Suprapubic skin (tissue), 4 donors: Measurements from ENCODE around the gene COQ7. TPM values are rescaled to one million over a fixed set of nuclear protein-coding genes. Genes with fewer than 3 reads are reported as not detected.

Source experiments
- DNase-seq, 2 donors: peaks; one replicate each; pipeline ENCODE4 v3.0.0-alpha.2; 2019; ENCODE audit warnings: low spot score in 2 of 2
- H3K27ac ChIP-seq: fragments of 200-600 bp; sonication (generic); one replicate; pipeline ENCODE4 v1.5.1; 2019
- H3K27me3 ChIP-seq: fragments of 200-600 bp; sonication (generic); one replicate; pipeline ENCODE4 v1.5.1; 2019
- H3K36me3 ChIP-seq: fragments of 200-600 bp; sonication (generic); one replicate; pipeline ENCODE4 v1.5.1; 2019
- H3K4me1 ChIP-seq: fragments of 200-600 bp; sonication (generic); one replicate; pipeline ENCODE4 v1.5.1; 2019
- H3K4me3 ChIP-seq: fragments of 200-600 bp; sonication (generic); one replicate; pipeline ENCODE4 v1.5.1; 2019; ENCODE audit warnings: mild to moderate bottlenecking
- H3K9me3 ChIP-seq: fragments of 200-600 bp; sonication (generic); one replicate; pipeline ENCODE4 v1.5.1; 2019
- CTCF ChIP-seq, 2 donors: fragments of 200-600 bp in 1 of 2; fragments of 450-650 bp in 1 of 2; sonication (generic) in 1 of 2; IDR thresholded peaks; one replicate each; pipeline ENCODE4 v1.5.1; 2016 to 2019; ENCODE audit warnings: antibody characterized with exemption in 2 of 2, mild to moderate bottlenecking in 1 of 2, moderate library complexity in 1 of 2
- EP300 ChIP-seq: sonication (generic); formaldehyde crosslinking; IDR thresholded peaks from one replicate; pipeline ENCODE4 v1.6.1; 2017; ENCODE audit warnings: antibody characterized with exemption
- POLR2A ChIP-seq, 2 donors: fragments of 450-650 bp; IDR thresholded peaks; one replicate each; pipeline ENCODE4 v1.6.1; 2017; ENCODE audit warnings: antibody characterized with exemption in 2 of 2, mild to moderate bottlenecking in 2 of 2, moderate library complexity in 2 of 2
- POLR2AphosphoS5 ChIP-seq, 3 donors: sonication (generic); formaldehyde crosslinking; IDR thresholded peaks; one replicate each; pipeline ENCODE4 v1.6.1; 2017; ENCODE audit warnings: antibody characterized with exemption in 3 of 3
- WGBS: methylation state at CpG from one replicate; pipeline ENCODE4 v1.1.5; 2018; 5-methylcytosine and 5-hydroxymethylcytosine counted together
- total RNA-seq, 4 donors: library from RNA; depleted of rRNA; stranded (reverse); fragments of >200 nt; gene quantifications; one replicate each; pipeline ENCODE4 v1.1.0, GENCODE V29; 2016

Gene COQ7
- total RNA-seq, 4 donors from 2014 or later = 7.6 to 19.2 (median 12.0) TPM

GRCh38 chr16:19031738-19032137 is 35.7 kb upstream of the COQ7 start:
- Histone ChIP-seq H3K4me1 (peaks cover 3% of the 10 kb centered on the region), H3K36me3 (no peaks in the 10 kb centered on the region), H3K9me3 (peaks cover 5% of the 10 kb centered on the region), H3K4me3 (no peak overlapping the region), H3K27ac (no peak overlapping the region), H3K27me3 (no peaks in the 10 kb centered on the region)
- 69% methylated on average over 4 of the region's 4 CpGs for WGBS
- DNase-seq = no peak
- no peak for TF ChIP-seq CTCF (IDR thresholded peaks at IDR 0.05)
- TF ChIP-seq POLR2AphosphoS5 (IDR thresholded peaks at IDR 0.05) = no peak
- TF ChIP-seq POLR2A (IDR thresholded peaks at IDR 0.05) = no peak
- no peak for TF ChIP-seq EP300

- H3K27ac ChIP-seq = no peak overlapping the region
- no peak for DNase-seq
- no peaks in the 10 kb centered on the region for H3K4me1 ChIP-seq
- H3K36me3 ChIP-seq = no peaks in the 10 kb centered on the region
- H3K27me3 ChIP-seq = no peaks in the 10 kb centered on the region
- no peak overlapping the region for H3K4me3 ChIP-seq
- H3K9me3 ChIP-seq = peaks cover 5% of the 10 kb centered on the region
- TF ChIP-seq POLR2A (IDR thresholded peaks at IDR 0.05) = no peak
- no peak for TF ChIP-seq CTCF (IDR thresholded peaks at IDR 0.05)
- TF ChIP-seq EP300 = no peak
- no peak for TF ChIP-seq POLR2AphosphoS5 (IDR thresholded peaks at IDR 0.05)
- 92% methylated on average over 1 of the region's 1 CpG for WGBS
Observed at GRCh38 chr16:19033761-19034160, 33.7 kb upstream of the COQ7 start.

- DNase-seq = no peak
- H3K4me1 ChIP-seq = no peaks in the 10 kb centered on the region
- H3K27ac ChIP-seq = no peak overlapping the region
Observed at GRCh38 chr16:19040400-19040799, 27.0 kb upstream of the COQ7 start.

GRCh38 chr16:19044769-19045168 is 22.6 kb upstream of the COQ7 start:
- 81% methylated on average over 11 of the region's 11 CpGs for WGBS
- H3K4me1 ChIP-seq = no peaks in the 10 kb centered on the region
- TF ChIP-seq POLR2AphosphoS5 (IDR thresholded peaks at IDR 0.05) (no peak), POLR2A (IDR thresholded peaks at IDR 0.05) (no peak), CTCF (IDR thresholded peaks at IDR 0.05) (no peak), EP300 (no peak)
- DNase-seq = no peak
- H3K27me3 ChIP-seq = no peaks in the 10 kb centered on the region
- no peak overlapping the region for H3K4me3 ChIP-seq
- no peak overlapping the region for H3K27ac ChIP-seq
- no peaks in the 10 kb centered on the region for H3K36me3 ChIP-seq
- H3K9me3 ChIP-seq = no peaks in the 10 kb centered on the region

More at GRCh38 chr16:19040400-19040799, 27.0 kb upstream of the COQ7 start:
- H3K4me3 ChIP-seq = no peak overlapping the region
- H3K36me3 ChIP-seq = no peaks in the 10 kb centered on the region
- no peaks in the 10 kb centered on the region for H3K27me3 ChIP-seq
- H3K9me3 ChIP-seq = peaks cover 5% of the 10 kb centered on the region
- 78% methylated on average over 2 of the region's 2 CpGs for WGBS
- TF ChIP-seq CTCF (IDR thresholded peaks at IDR 0.05) (no peak), POLR2A (IDR thresholded peaks at IDR 0.05) (no peak), EP300 (no peak), POLR2AphosphoS5 (IDR thresholded peaks at IDR 0.05) (no peak)

- H3K4me3 ChIP-seq = no peak overlapping the region
- H3K9me3 ChIP-seq = no peaks in the 10 kb centered on the region
- DNase-seq = no peak
- no CpG with 5 or more reads among the region's 2 CpGs for WGBS
- no peaks in the 10 kb centered on the region for H3K27me3 ChIP-seq
- no peak overlapping the region for H3K27ac ChIP-seq
- no peak for TF ChIP-seq CTCF (IDR thresholded peaks at IDR 0.05)
- no peak for TF ChIP-seq EP300
- no peak for TF ChIP-seq POLR2A (IDR thresholded peaks at IDR 0.05)
- TF ChIP-seq POLR2AphosphoS5 (IDR thresholded peaks at IDR 0.05) = no peak
- H3K36me3 ChIP-seq = no peaks in the 10 kb centered on the region
- H3K4me1 ChIP-seq = no peaks in the 10 kb centered on the region
Observed at GRCh38 chr16:19046062-19046461, 21.4 kb upstream of the COQ7 start.
